ENCODE data around the gene FHIT.

Gene FHIT

GRCh38 chr3:59810606-59811005 is 1440.6 kb downstream of the FHIT start:
- Histone ChIP-seq H3K79me2 (ENCODE audit: low read length) (no peaks in the 10 kb centered on the region), H3K9me3 (ENCODE audit: insufficient read depth, low read length) (no peaks in the 10 kb centered on the region), H3K4me1 (ENCODE audit: low read length) (0 out of 2 replicates have a peak, but pooled peaks cover 4% of the 10 kb centered on the region), H3K27ac (ENCODE audit: low read length) (no peak overlapping the region), H3K4me3 (ENCODE audit: low read length) (no peak overlapping the region), H3K27me3 (ENCODE audit: low read depth, low read length) (peaks cover 10% of the 10 kb centered on the region), H3K36me3 (replicated peaks; ENCODE audit: low read depth, low read length) (no peaks in the 10 kb centered on the region), H4K20me1 (ENCODE audit: insufficient read depth, low read length) (no peaks in the 10 kb centered on the region), H2AFZ (ENCODE audit: low read depth, low read length) (no peak overlapping the region), H3K4me2 (ENCODE audit: low read length) (no peak overlapping the region), H3K9ac (ENCODE audit: low read length) (no peak overlapping the region)
- no peak for TF ChIP-seq CTCF (IDR thresholded peaks at IDR 0.05; ENCODE audit: low read depth, low read length)
- TF ChIP-seq EZH2phosphoT487 (IDR thresholded peaks at IDR 0.05; ENCODE audit: low read depth): no peak

GRCh38 chr3:59809710-59810444 is 1441.4 kb downstream of the FHIT start:
- Histone ChIP-seq H3K27ac (ENCODE audit: low read length) (no peak overlapping the region), H3K4me3 (ENCODE audit: low read length) (no peak overlapping the region)

GRCh38 chr3:59809016-59809415 is 1442.2 kb downstream of the FHIT start:
- H3K4me1 ChIP-seq (ENCODE audit: low read length): 0 out of 2 replicates have a peak, but pooled peaks cover 4% of the 10 kb centered on the region
- H2AFZ ChIP-seq (ENCODE audit: low read depth, low read length): no peak overlapping the region
- peaks cover 10% of the 10 kb centered on the region for H3K27me3 ChIP-seq (ENCODE audit: low read depth, low read length)
- H3K9ac ChIP-seq (ENCODE audit: low read length): no peak overlapping the region
- no peak overlapping the region for H3K4me2 ChIP-seq (ENCODE audit: low read length)
- TF ChIP-seq CTCF (IDR thresholded peaks at IDR 0.05; ENCODE audit: low read depth, low read length) (no peak), EZH2phosphoT487 (IDR thresholded peaks at IDR 0.05; ENCODE audit: low read depth) (no peak)
- H3K36me3 ChIP-seq (replicated peaks; ENCODE audit: low read depth, low read length): no peaks in the 10 kb centered on the region
- no peaks in the 10 kb centered on the region for H4K20me1 ChIP-seq (ENCODE audit: insufficient read depth, low read length)
- no peak overlapping the region for H3K27ac ChIP-seq (ENCODE audit: low read length)
- no peaks in the 10 kb centered on the region for H3K9me3 ChIP-seq (ENCODE audit: insufficient read depth, low read length)
- H3K79me2 ChIP-seq (ENCODE audit: low read length): no peaks in the 10 kb centered on the region
- H3K4me3 ChIP-seq (ENCODE audit: low read length): no peak overlapping the region

More at GRCh38 chr3:59809710-59810444, 1441.4 kb downstream of the FHIT start:
- Histone ChIP-seq H3K9me3 (ENCODE audit: insufficient read depth, low read length) (no peaks in the 10 kb centered on the region), H3K79me2 (ENCODE audit: low read length) (no peaks in the 10 kb centered on the region), H2AFZ (ENCODE audit: low read depth, low read length) (peak overlapping the region; percentile 14; the same call in 1 of the 2 replicates), H4K20me1 (ENCODE audit: insufficient read depth, low read length) (no peaks in the 10 kb centered on the region), H3K27me3 (ENCODE audit: low read depth, low read length) (peaks cover 10% of the 10 kb centered on the region), H3K9ac (ENCODE audit: low read length) (no peak overlapping the region), H3K4me2 (ENCODE audit: low read length) (no peak overlapping the region), H3K36me3 (replicated peaks; ENCODE audit: low read depth, low read length) (no peaks in the 10 kb centered on the region), H3K4me1 (ENCODE audit: low read length) (0 out of 2 replicates have a peak, but pooled peaks cover 4% of the 10 kb centered on the region)
- TF ChIP-seq EZH2phosphoT487 (IDR thresholded peaks at IDR 0.05; ENCODE audit: low read depth) (no peak), CTCF (IDR thresholded peaks at IDR 0.05; ENCODE audit: low read depth, low read length) (peak; percentile 57)

- Histone ChIP-seq H3K4me3 (ENCODE audit: low read length) (no peak overlapping the region), H3K9ac (ENCODE audit: low read length) (no peak overlapping the region), H3K4me1 (ENCODE audit: low read length) (0 out of 2 replicates have a peak, but pooled peaks cover 4% of the 10 kb centered on the region), H3K36me3 (replicated peaks; ENCODE audit: low read depth, low read length) (no peaks in the 10 kb centered on the region), H3K27ac (ENCODE audit: low read length) (no peak overlapping the region), H3K4me2 (ENCODE audit: low read length) (no peak overlapping the region), H3K9me3 (ENCODE audit: insufficient read depth, low read length) (no peaks in the 10 kb centered on the region), H3K27me3 (ENCODE audit: low read depth, low read length) (peaks cover 10% of the 10 kb centered on the region), H3K79me2 (ENCODE audit: low read length) (no peaks in the 10 kb centered on the region), H2AFZ (ENCODE audit: low read depth, low read length) (no peak overlapping the region), H4K20me1 (ENCODE audit: insufficient read depth, low read length) (no peaks in the 10 kb centered on the region)
- TF ChIP-seq CTCF (IDR thresholded peaks at IDR 0.05; ENCODE audit: low read depth, low read length) (no peak), EZH2phosphoT487 (IDR thresholded peaks at IDR 0.05; ENCODE audit: low read depth) (no peak)
These were observed 1442.8 kb downstream of the FHIT start for GRCh38 chr3:59808446-59808845.
